Prostate gland (tissue), 2 donors: ENCODE measurements around the gene TP53RK. TPM values are rescaled to one million over a fixed set of nuclear protein-coding genes. Genes with fewer than 3 reads are reported as not detected.
A peak's percentile ranks its signal among the peaks of the same experiment; 100 is the strongest.

ENCODE experiments used
- DNase-seq: peaks from one replicate; pipeline ENCODE4 v3.0.0-alpha.2; 2019; ENCODE audit warnings: low spot score
- H3K27ac ChIP-seq, 2 donors: fragments of 200-600 bp; sonication (generic); 2 replicates each; pipeline ENCODE4 v1.5.1; 2017 to 2019
- H3K27me3 ChIP-seq: fragments of 200-600 bp; sonication (generic); replicated peaks from 2 replicates; pipeline ENCODE4 v1.5.1; 2019; ENCODE audit not compliant: insufficient read depth
- H3K36me3 ChIP-seq, 2 donors: fragments of 200-600 bp; sonication (generic); 1 replicate in 1 of 2; 2 replicates in 1 of 2; pipeline versions ENCODE4 v1.5.1 to v1.8.1; 2017 to 2019
- H3K4me1 ChIP-seq: fragments of 200-600 bp; sonication (generic); replicated peaks from 2 replicates; pipeline ENCODE4 v1.5.1; 2019
- H3K4me3 ChIP-seq, 2 donors: fragments of 200-600 bp; sonication (generic); 2 replicates each; pipeline ENCODE4 v1.5.1; 2017 to 2019
- H3K9me3 ChIP-seq: fragments of 200-600 bp; sonication (generic); 2 replicates; pipeline ENCODE4 v1.5.1; 2017
- POLR2A ChIP-seq: fragments of 450-650 bp; IDR thresholded peaks from one replicate; pipeline ENCODE4 v1.6.1; 2016; ENCODE audit warnings: antibody characterized with exemption, mild to moderate bottlenecking
- POLR2AphosphoS5 ChIP-seq: sonication (generic); formaldehyde crosslinking; IDR thresholded peaks from one replicate; pipeline ENCODE4 v1.6.1; 2017; ENCODE audit warnings: antibody characterized with exemption
- WGBS: methylation state at CpG from one replicate; pipeline ENCODE4 v1.1.5; 2018; 5-methylcytosine and 5-hydroxymethylcytosine counted together
- intact Hi-C: fragments of 100-400 bp; cut with DNase I; formaldehyde crosslinking; loops from one replicate; pipeline ENCODE4 v1.14.2; 2022
- total RNA-seq, 2 donors: library from RNA; depleted of rRNA; stranded (reverse); fragments of >200 nt; gene quantifications; one replicate each; pipeline ENCODE4 v1.1.0, GENCODE V29; 2016
- TF ChIP-seq, protein P1 (sequence below), 4 experiments: fragments of 200-600 bp in 2 of 4; fragments of 450-650 bp in 2 of 4; sonication (generic) in 2 of 4; IDR thresholded peaks; 1 replicate in 3 of 4; 2 replicates in 1 of 4; pipeline ENCODE4 v1.5.1; 2016 to 2019; ENCODE audit warnings: antibody characterized with exemption in 4 of 4, mild to moderate bottlenecking in 2 of 4, moderate library complexity in 2 of 4

The TP53RK gene
- total RNA-seq, 2 donors from 2014 or later = 23.2 to 29.6 TPM

DNA sequence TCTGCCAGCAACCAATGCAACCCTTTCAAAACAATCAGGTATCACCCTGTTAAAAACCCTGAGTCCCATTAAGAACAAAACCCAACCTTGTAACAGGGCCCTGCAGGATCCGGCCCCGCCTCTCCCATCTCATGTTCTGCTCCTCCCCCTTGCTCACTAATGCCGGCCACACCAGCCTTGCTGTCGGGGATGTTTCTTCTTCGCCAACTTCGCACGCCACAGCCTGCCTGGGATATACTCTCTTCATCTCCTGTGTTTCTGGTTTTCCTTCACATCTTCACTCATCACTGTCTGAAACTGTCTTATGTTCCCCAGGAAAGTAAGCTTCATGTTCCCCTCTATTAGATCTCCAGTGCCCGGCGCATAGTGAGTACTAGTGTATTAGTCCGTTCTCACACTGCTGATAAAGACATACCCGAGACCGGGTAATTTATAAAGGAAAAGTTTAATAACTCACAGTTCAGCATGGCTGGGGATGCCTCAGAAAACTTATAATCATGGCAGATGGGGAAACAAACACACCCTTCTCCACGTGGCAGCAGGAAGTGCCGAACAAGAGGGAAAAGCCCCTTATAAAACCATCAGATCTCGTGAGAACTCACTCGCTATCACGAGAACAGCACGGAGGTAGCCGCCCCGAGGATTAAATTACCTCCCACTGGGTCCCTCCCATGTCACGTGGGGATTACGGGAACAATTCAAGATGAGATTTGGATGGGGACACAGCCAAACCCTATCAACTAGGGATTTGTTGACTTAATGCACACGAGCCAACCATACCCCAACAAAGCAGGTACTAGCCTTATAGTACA is 5.1 kb downstream of the TP53RK start:
- peak overlapping the region; percentile 25 to 34 for H3K4me3 ChIP-seq
- WGBS = 14% methylated on average over 23 of the region's 23 CpGs
- H3K27me3 ChIP-seq = no peaks in the 10 kb centered on the region
- peak; percentile 71 for TF ChIP-seq POLR2AphosphoS5
- TF ChIP-seq POLR2A = no peak
- DNase-seq = peak; percentile 85
- H3K36me3 ChIP-seq = no peaks in the 10 kb centered on the region
- intact Hi-C loops = loop anchor here (5.0 to 10.0 kb wide), 3 partner anchors 122 to 329 kb away; no protein-coding TSS in a partner anchor
- H3K9me3 ChIP-seq = no peaks in the 10 kb centered on the region
- peaks cover 6% of the 10 kb centered on the region for H3K4me1 ChIP-seq
- peak overlapping the region; percentile 75 to 86 for H3K27ac ChIP-seq

DNA sequence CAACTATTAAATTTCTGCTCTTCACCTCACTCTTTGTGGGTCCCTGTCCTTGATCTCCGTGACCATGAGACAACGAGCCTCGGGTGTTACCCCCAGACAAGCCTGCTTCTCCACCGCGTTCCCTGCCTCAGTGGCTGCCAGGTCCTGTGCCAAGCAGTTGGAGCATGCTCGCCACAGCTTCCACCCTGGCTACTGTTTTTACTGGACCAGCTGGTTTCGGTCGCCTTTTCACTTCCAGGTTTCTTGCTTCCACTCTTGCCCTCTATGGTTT is 5.6 kb downstream of the TP53RK start:
- H3K36me3 ChIP-seq = no peaks in the 10 kb centered on the region
- H3K27me3 ChIP-seq = no peaks in the 10 kb centered on the region
- WGBS = 11% methylated on average over 8 of the region's 8 CpGs
- no peak for TF ChIP-seq POLR2AphosphoS5
- TF ChIP-seq, protein P1, sequence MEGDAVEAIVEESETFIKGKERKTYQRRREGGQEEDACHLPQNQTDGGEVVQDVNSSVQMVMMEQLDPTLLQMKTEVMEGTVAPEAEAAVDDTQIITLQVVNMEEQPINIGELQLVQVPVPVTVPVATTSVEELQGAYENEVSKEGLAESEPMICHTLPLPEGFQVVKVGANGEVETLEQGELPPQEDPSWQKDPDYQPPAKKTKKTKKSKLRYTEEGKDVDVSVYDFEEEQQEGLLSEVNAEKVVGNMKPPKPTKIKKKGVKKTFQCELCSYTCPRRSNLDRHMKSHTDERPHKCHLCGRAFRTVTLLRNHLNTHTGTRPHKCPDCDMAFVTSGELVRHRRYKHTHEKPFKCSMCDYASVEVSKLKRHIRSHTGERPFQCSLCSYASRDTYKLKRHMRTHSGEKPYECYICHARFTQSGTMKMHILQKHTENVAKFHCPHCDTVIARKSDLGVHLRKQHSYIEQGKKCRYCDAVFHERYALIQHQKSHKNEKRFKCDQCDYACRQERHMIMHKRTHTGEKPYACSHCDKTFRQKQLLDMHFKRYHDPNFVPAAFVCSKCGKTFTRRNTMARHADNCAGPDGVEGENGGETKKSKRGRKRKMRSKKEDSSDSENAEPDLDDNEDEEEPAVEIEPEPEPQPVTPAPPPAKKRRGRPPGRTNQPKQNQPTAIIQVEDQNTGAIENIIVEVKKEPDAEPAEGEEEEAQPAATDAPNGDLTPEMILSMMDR (IDR thresholded peaks at IDR 0.05) = no peak
- H3K4me3 ChIP-seq = peak overlapping the region; percentile 25 to 34
- peak overlapping the region; percentile 75 to 86 for H3K27ac ChIP-seq
- intact Hi-C loops = loop anchor here (5.0 to 10.0 kb wide), 3 partner anchors 121 to 329 kb away; no protein-coding TSS in a partner anchor
- no peaks in the 10 kb centered on the region for H3K9me3 ChIP-seq
- peaks cover 6% of the 10 kb centered on the region for H3K4me1 ChIP-seq
- DNase-seq = no peak

DNA sequence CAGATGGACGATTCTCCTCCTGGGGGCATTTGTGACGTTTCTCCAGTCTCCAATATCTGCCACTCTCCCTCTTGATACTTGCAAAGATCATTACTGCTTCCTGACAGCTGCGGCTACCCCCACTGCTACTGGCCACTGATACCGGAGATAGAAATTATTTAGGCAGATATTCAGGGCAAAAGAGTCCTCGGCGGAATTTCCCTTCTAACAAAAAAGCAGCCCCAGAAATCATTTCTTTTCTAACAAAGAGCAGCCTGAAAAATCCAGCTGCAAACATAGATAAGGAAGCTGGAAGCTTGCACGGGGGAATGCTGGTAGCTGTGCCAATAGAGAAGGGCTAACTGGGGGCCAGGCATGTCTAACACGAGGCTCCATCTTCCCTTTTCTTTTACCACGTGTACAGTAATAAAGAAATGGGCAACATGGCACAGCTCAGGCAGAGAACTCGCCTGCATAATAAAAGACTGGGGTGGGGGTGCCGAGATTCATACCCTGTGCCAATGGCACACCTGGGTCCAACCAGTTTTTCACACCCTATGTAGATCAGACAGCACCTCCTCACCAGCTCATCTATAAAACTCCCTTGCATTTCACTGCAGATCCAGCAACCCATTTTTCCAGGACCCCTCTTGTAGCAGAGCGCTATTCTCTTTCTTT is 6.1 kb downstream of the TP53RK start:
- TF ChIP-seq, protein P1 (IDR thresholded peaks at IDR 0.05) = no peak
- no peak for TF ChIP-seq POLR2A
- TF ChIP-seq POLR2AphosphoS5 = no peak
- WGBS = 22% methylated on average over 12 of the region's 12 CpGs
- Histone ChIP-seq H3K27ac (peak overlapping the region; percentile 75 to 86), H3K36me3 (no peaks in the 10 kb centered on the region), H3K4me3 (peak overlapping the region; percentile 25 to 34), H3K27me3 (no peaks in the 10 kb centered on the region), H3K9me3 (no peaks in the 10 kb centered on the region), H3K4me1 (peaks cover 6% of the 10 kb centered on the region)
- DNase-seq = no peak
- intact Hi-C loops = loop anchor here (5.0 to 10.0 kb wide), 3 partner anchors 121 to 328 kb away; no protein-coding TSS in a partner anchor

DNA sequence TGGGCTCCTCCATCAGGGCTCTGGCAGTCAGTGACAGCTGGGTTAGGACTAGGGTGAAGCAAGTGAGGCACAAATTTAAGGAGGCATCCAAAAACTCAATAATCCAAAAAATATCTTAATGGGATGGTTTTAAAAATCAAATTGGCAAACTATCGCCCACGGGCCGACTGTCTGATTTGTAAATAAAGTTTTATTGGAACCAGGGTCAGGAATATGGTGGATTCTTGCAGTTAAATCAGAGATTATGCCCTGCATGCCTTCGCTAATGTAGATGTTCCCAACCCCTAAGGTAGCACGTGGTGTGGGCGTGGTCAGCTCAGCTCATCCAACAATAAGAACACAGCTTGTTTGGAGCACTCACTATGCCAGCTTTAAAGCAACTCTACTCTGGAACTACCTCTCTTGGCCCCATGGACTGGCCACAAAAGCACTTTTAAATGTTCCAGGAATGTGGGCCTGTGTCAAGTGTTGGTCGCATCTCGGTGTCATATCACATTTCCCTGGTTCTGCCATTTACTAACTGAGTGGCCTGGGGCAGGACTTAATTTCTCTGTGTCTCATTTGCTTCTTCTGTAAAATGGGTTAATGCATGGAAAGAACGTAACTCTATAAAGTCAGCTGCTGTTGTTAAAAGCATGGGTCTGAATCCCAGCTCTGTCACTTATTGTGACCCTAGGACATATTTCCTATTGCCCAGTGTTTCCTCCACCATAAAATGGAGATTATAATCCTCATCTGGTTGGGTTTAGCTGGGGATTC is 7.0 kb downstream of the TP53RK start:
- TF ChIP-seq POLR2A = no peak
- TF ChIP-seq, protein P1 (IDR thresholded peaks at IDR 0.05) = no peak
- no peak for TF ChIP-seq POLR2AphosphoS5
- Histone ChIP-seq H3K27me3 (no peaks in the 10 kb centered on the region), H3K4me1 (peaks cover 6% of the 10 kb centered on the region), H3K36me3 (no peaks in the 10 kb centered on the region), H3K9me3 (no peaks in the 10 kb centered on the region), H3K4me3 (no peak overlapping the region), H3K27ac (no peak overlapping the region)
- intact Hi-C loops = loop anchor here (5.0 to 10.0 kb wide), 3 partner anchors 120 to 327 kb away; no protein-coding TSS in a partner anchor
- no peak for DNase-seq
- WGBS = 84% methylated on average over 9 of the region's 9 CpGs
